Hepatocyte (in vitro differentiated cells): ENCODE data around the gene ADAMTS8. TPM values are rescaled to one million over a fixed set of nuclear protein-coding genes. Genes with fewer than 3 reads are reported as not detected.

Experiments
- DNase-seq: peaks from one replicate; pipeline ENCODE4 v3.0.0-alpha.2; 2016; ENCODE audit warnings: low spot score
- H2AFZ ChIP-seq: fragments of 200-600 bp; sonication (generic); 2 replicates; pipeline ENCODE4 v1.6.0; 2016; ENCODE audit warnings: antibody characterized with exemption, mild to moderate bottlenecking
- H3K27ac ChIP-seq: fragments of 200-600 bp; sonication (generic); 2 replicates; pipeline ENCODE4 v1.5.1; 2016; ENCODE audit warnings: mild to moderate bottlenecking
- H3K27me3 ChIP-seq: fragments of 200-600 bp; sonication (generic); 2 replicates; pipeline ENCODE4 v1.6.1; 2016
- H3K36me3 ChIP-seq: fragments of 200-600 bp; sonication (generic); replicated peaks from 2 replicates; pipeline ENCODE4 v1.5.1; 2016; ENCODE audit warnings: low read depth; ENCODE audit not compliant: insufficient read depth
- H3K4me1 ChIP-seq: fragments of 200-600 bp; sonication (generic); 2 replicates; pipeline ENCODE4 v1.5.1; 2016; ENCODE audit warnings: mild to moderate bottlenecking, moderate library complexity; ENCODE audit not compliant: insufficient read depth
- H3K4me2 ChIP-seq: fragments of 200-600 bp; sonication (generic); 2 replicates; pipeline ENCODE4 v1.6.0; 2016
- H3K4me3 ChIP-seq: fragments of 200-600 bp; sonication (generic); 2 replicates; pipeline ENCODE4 v1.5.1; 2016; ENCODE audit warnings: mild to moderate bottlenecking
- H3K79me2 ChIP-seq: fragments of 200-600 bp; sonication (generic); 2 replicates; pipeline ENCODE4 v1.6.0; 2017; ENCODE audit warnings: mild to moderate bottlenecking
- H3K9me2 ChIP-seq: fragments of 200-600 bp; sonication (generic); replicated peaks from 2 replicates; pipeline ENCODE4 v1.6.0; 2017; ENCODE audit warnings: mild to moderate bottlenecking; ENCODE audit not compliant: insufficient read depth
- H3K9me3 ChIP-seq: fragments of 200-600 bp; sonication (generic); 2 replicates; pipeline ENCODE4 v1.5.1; 2016; ENCODE audit warnings: low read depth, mild to moderate bottlenecking
- H4K20me1 ChIP-seq: fragments of 200-600 bp; sonication (generic); 2 replicates; pipeline ENCODE4 v1.6.0; 2016; ENCODE audit warnings: mild to moderate bottlenecking; ENCODE audit not compliant: insufficient read depth, poor library complexity, severe bottlenecking
- CTCF ChIP-seq: fragments of 200-600 bp; sonication (generic); IDR thresholded peaks from 2 replicates; pipeline ENCODE4 v1.5.1; 2016; ENCODE audit warnings: antibody characterized with exemption, mild to moderate bottlenecking; ENCODE audit not compliant: poor library complexity
- EZH2 ChIP-seq: fragments of 200-600 bp; sonication (generic); IDR thresholded peaks from 2 replicates; pipeline ENCODE4 v1.6.1; 2016; ENCODE audit warnings: antibody characterized with exemption, mild to moderate bottlenecking, borderline replicate concordance
- EZH2phosphoT487 ChIP-seq: fragments of 200-600 bp; sonication (generic); IDR thresholded peaks from one replicate; pipeline ENCODE4 v1.6.1; 2018; ENCODE audit warnings: antibody characterized with exemption, mild to moderate bottlenecking, low read depth, moderate library complexity; ENCODE audit not compliant: unreplicated experiment, severe bottlenecking
- WGBS: methylation state at CpG from one replicate; pipeline ENCODE4 v1.1.6; 2016; ENCODE audit warnings: low lambda C conversion rate; ENCODE audit errors: missing lambda C conversion rate; 5-methylcytosine and 5-hydroxymethylcytosine counted together
- polyA plus RNA-seq: library from polyadenylated mRNA; unstranded; fragments of >200 nt; fragmentation: Nextera tagmentation; extraction: Ambion mirVana; gene quantifications from 2 replicates; pipeline ENCODE4 v1.2.1, GENCODE V29; 2016
- total RNA-seq: library from RNA; depleted of rRNA; stranded (reverse); fragments of >200 nt; gene quantifications from 2 replicates; pipeline ENCODE4 v1.2.3, GENCODE V29; 2014

ADAMTS8 gene
- total and polyA plus RNA-seq, 2 experiments from 2014 or later, result 1.7 to 2.3 TPM

- Histone ChIP-seq H3K4me2 (no peak overlapping the region), H3K4me3 (no peak overlapping the region), H3K9me3 (no peaks in the 10 kb centered on the region), H3K27me3 (peaks cover 32% of the 10 kb centered on the region), H2AFZ (no peak overlapping the region), H3K27ac (no peak overlapping the region), H4K20me1 (no peaks in the 10 kb centered on the region), H3K36me3 (no peaks in the 10 kb centered on the region), H3K4me1 (no peaks in the 10 kb centered on the region), H3K79me2 (no peaks in the 10 kb centered on the region), H3K9me2 (no peaks in the 10 kb centered on the region)
- TF ChIP-seq CTCF (no peak), EZH2 (no peak), EZH2phosphoT487 (no peak)
- no peak for DNase-seq
- 90% methylated on average over 8 of the region's 8 CpGs for WGBS
Measured at GRCh38 chr11:130421697-130422096, 6.7 kb downstream of the ADAMTS8 start.

GRCh38 chr11:130421199-130421585, 7.2 kb downstream of the ADAMTS8 start:
- TF ChIP-seq CTCF (no peak), EZH2phosphoT487 (no peak), EZH2 (no peak)
- Histone ChIP-seq H3K4me3 (no peak overlapping the region), H3K4me2 (no peak overlapping the region), H4K20me1 (no peaks in the 10 kb centered on the region), H3K9me3 (no peaks in the 10 kb centered on the region), H3K27me3 (peaks cover 27% of the 10 kb centered on the region), H3K9me2 (no peaks in the 10 kb centered on the region), H3K4me1 (no peaks in the 10 kb centered on the region), H3K79me2 (no peaks in the 10 kb centered on the region), H2AFZ (no peak overlapping the region), H3K36me3 (no peaks in the 10 kb centered on the region), H3K27ac (no peak overlapping the region)
- WGBS, result 82% methylated on average over 7 of the region's 7 CpGs
- no peak for DNase-seq

GRCh38 chr11:130420478-130421198, 7.8 kb downstream of the ADAMTS8 start:
- Histone ChIP-seq H3K4me3 (no peak overlapping the region), H3K9me3 (no peaks in the 10 kb centered on the region), H3K27ac (no peak overlapping the region), H3K9me2 (no peaks in the 10 kb centered on the region), H3K79me2 (no peaks in the 10 kb centered on the region), H3K36me3 (no peaks in the 10 kb centered on the region), H2AFZ (no peak overlapping the region), H3K4me2 (no peak overlapping the region), H3K27me3 (peaks cover 22% of the 10 kb centered on the region), H3K4me1 (no peaks in the 10 kb centered on the region), H4K20me1 (no peaks in the 10 kb centered on the region)
- WGBS, result 82% methylated on average over 14 of the region's 14 CpGs
- TF ChIP-seq CTCF (no peak), EZH2 (no peak), EZH2phosphoT487 (no peak)
- no peak for DNase-seq
